Amniotic stem cell (primary cell): ENCODE data around the gene VAPB.

Source experiments
- DNase-seq: peaks from one replicate; lab custom pipeline; 2025; lab: John Stamatoyannopoulos, UW

VAPB gene

DNA sequence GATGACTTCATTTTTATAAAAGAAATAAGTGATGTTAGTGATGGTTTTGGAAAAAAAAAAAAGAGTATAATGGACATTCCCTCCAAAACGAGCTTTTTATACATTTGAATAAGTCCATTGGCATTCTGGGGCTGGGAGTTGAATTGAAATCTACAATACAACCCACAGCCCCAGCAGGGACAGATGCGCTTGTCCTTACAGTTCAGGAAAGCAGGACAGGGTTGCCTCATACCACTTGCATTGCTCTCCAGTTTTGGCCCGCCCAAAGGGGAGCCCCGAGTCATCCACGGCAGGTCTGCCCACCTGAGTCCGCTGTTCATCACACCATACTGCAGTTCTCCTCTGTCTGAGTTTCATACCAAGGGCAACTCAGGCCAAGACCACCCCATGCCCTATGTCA, 46.2 kb downstream of the VAPB start:
- DNase-seq: no peak

- no peak for DNase-seq
Measured at GRCh38 chr20:58436868-58437645, 48.0 kb downstream of the VAPB start.

- DNase-seq: no peak
Measured at GRCh38 chr20:58438970-58439808, 50.2 kb downstream of the VAPB start.

- DNase-seq: no peak
Measured at GRCh38 chr20:58440021-58440767, 51.2 kb downstream of the VAPB start.

- DNase-seq: no peak
Measured at GRCh38 chr20:58441723-58442122, 52.7 kb downstream of the VAPB start.

- DNase-seq: no peak
Measured at GRCh38 chr20:58444746-58445255, 55.8 kb downstream of the VAPB start.

DNA sequence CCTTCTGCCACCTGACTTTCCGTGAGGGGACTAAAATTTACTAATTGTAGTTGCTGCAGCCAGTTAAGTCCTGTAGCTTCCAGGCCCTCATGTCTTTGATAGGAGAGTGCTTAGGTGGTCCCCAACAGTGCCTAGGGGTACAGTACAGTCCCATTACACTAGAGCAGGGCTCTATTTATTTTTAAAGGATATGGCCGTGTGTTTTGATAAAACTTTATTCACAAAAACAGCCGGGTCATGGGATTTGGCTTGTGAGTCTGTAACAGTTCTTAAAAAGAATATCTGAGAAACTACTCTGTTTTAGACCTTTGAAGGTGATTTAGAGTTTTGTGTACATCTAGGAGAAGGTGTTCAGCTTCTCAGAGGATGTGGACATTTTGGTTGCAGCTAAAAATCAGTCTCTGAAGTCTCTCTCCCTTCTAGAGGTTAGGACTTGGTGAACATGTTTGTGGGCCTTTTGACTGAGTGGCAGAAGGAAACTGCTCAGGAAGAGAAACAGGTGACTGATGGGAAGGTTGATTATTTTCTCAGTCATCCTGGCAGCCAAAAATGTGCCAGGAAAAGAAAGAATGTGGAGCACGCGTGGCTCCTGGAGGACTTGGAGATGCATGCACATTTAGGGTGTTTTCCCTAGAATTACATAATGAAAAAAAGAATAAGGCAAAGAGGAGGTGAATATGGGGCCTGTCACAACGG, 57.4 kb downstream of the VAPB start:
- DNase-seq: no peak

DNA sequence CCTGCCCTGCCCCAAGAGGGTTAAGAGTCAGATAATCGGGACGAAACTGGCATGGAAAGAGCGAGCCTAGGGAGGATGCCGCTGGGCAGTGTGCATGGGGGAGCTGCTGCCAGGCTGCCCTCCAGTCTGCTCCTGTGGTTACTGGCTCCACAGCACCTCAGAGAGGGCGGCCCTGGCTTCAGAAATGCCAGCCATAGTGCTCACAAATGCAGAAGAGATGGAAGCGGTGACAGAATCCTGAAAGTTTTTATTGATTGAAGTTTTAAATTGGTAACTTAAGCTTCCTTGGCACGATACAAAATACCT, 57.9 kb downstream of the VAPB start:
- DNase-seq: no peak

DNA sequence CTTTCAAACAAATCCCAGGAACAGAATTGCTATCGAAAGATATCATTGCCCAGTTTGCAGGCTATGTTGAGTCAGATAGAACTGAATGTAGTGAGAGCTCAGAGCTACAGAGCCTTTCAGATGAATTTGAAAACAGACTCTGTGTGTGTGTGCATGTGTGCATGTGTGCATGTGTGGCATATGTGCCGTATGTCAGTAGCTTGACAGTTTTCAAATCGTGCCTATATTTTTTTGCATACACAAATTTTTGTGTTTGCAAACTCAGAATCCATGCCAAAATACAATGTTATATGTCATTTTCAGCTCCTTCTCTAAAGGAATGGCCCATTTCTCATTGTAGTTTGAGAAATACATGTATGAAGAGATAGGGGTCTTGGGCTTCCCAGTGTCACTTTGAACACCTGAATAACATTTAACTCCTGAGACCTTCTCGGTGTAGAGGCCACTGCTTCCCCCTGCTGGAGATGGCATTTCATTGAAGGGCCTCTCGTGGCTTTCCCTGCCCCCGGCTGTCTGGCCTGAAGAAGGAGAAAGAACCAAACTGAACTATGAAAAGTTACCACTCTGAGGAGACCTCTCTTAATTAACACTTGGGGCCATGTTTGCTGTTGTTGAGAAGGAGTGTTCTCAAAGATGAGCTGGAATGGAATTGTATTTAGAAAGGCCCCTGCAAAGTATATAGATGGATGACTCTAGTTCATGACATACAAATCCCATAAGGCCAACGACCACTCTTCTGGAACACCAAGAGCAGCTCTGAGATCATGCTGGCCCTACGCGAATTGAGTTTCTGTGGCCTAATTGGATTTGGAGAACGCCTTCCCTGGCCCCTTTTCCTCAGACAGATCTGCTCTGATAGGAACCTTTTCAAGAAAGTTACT, 58.7 kb downstream of the VAPB start:
- peak; percentile 50 for DNase-seq

GRCh38 chr20:58448958-58449357, 59.9 kb downstream of the VAPB start:
- no peak for DNase-seq

GRCh38 chr20:58449681-58450221, 60.7 kb downstream of the VAPB start:
- DNase-seq: no peak

DNA sequence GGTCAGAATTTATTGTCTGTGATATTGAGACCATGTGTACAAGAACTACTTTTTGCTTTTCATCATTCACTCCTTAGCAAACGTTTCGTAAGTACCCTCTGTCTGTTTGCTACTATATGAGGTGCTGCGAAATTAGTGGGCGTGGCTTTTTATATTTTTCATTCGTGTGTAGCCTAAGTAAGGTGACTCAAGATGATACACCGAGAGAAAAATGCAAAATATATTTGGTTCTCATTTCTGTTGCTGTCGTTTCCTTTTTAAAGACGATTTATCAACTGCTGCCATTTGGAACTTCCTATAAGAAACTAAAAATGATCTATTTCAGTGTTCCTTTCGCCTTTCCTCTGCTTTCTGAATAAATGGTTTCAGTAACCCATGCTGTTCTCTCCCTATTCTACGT, 61.2 kb downstream of the VAPB start:
- no peak for DNase-seq

GRCh38 chr20:58452667-58453255, 63.7 kb downstream of the VAPB start:
- DNase-seq: no peak

DNA sequence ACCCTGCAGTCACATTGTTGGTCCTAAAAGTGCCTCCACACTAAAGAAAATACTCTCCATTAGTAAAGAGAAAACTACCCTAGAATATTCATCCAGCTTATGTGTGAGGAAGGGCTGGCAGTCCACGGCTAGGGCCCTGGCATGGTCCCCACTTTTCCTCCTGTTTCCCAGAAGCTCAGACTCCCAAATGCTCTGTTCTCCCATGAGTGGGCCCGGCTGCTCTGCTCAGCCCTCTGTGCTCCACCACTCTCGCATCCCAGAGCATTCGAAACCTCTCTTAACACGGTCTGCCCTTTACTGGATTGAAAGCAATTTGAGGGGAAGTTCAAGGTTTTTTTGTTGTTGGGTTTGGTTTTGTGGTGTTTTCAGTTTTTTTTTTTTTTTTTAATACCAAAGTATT, 64.4 kb downstream of the VAPB start:
- DNase-seq: no peak

- no peak for DNase-seq
Measured at GRCh38 chr20:58454460-58454859, 65.4 kb downstream of the VAPB start.

GRCh38 chr20:58457083-58457695, 68.2 kb downstream of the VAPB start:
- no peak for DNase-seq

DNA sequence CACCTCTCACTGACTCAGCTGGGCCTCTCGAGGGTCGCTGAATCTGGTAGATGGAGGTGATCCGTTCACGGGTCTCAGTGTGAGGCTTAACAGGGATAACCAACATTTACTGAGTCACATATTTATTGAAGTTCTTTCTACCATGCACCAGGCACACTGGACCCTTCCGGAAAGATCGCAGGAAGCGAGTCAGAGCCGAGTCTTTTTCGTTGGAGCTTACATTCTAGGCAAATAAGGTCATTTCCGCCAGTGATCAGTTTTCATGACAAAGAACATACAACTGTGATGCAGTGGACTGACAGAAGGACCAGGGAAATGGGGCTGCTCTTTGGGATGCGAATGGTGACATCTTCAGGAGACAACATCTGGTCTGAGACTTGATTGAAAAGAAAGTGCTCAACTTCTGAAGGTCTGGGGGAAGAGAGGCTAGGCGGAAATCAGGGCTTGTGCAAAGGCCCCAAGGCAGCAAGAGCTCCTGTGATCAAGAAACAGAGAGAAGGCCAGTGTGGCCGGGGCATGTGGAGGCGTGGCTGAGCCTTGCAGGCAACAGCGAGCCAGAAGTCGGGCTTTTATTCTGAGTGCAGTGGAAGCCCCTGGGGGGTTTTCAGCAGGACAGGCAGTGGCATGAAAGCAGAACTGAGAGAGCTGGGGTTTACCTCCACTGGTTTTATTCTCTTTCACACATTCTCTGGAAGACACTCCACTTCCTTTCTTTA, 69.5 kb downstream of the VAPB start:
- DNase-seq: no peak

DNA sequence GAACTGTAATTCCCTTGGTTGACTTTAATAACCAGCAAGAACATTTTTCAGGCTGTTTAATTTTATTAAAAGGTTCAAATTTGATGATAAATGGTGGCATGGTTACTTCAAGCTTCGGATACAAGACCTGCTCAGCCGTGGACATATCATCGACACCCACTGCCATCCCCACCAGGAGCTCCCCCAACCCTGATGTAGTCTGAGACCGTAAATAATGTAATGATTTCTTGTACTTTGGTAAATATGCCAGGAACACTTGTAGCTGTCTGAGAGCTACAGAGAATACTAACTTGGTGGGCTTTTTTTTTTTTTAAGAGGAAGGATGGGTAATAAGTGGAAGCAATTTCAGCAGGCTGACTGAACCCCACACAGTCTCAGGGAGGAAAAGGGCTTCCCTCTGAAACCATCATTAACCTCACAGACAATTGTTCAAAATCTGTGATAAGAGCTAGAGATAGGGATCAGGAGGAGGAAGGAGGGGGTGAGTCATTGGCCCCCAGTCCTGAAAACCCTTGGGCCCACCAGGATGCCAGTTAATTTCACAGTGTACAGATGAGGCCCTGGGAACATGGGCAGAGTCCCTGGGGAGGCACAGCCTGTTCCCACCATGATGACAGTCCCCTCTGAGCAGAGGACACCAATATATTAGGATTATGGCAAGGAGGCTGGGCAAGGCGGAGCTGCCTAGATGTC, 70.2 kb downstream of the VAPB start:
- no peak for DNase-seq

DNA sequence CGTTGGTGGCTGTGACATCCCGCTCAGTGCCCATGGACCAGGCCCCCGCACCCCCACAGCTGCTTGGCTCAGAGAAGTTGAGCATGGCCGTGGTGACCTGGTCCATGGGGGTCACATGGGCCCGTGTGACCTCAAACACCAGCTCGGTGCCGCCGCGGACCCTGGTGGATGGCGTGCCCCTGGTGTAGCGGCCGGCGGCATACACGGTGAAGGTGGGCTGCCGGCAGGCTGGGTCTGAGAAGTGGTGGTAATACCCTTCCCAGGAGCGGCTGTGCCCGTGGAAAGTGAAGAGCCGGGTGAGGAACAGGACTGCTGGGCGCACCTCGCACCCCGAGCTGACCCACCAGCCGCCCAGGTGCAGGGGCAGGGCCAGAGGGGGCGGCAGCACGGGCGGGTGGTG, 72.1 kb downstream of the VAPB start:
- no peak for DNase-seq
